ENCODE data around the gene LEPROT.

GRCh38 chr1:65372557-65372956 is 47.9 kb upstream of the LEPROT start:
- TF ChIP-seq EZH2 (IDR thresholded peaks at IDR 0.05; ENCODE audit: low read depth, low read length, severe bottlenecking) (no peak), GTF2F1 (IDR thresholded peaks at IDR 0.05; ENCODE audit: borderline replicate concordance, low read depth, low read length) (no peak), POLR2A (IDR thresholded peaks at IDR 0.05; ENCODE audit: control extremely low read depth in 1 of 2, low read depth in 2 of 2, low read length in 2 of 2) (no peak), ZNF274 (IDR thresholded peaks at IDR 0.05; ENCODE audit: borderline replicate concordance, extremely low read depth, low read length) (no peak), HDAC2 (IDR thresholded peaks at IDR 0.05; ENCODE audit: borderline replicate concordance in 1 of 2, low read depth in 2 of 2, low read length in 2 of 2) (no peak), MAX (IDR thresholded peaks at IDR 0.05) (no peak), POLR2AphosphoS5 (IDR thresholded peaks at IDR 0.05; ENCODE audit: low read depth, low read length) (no peak), CTCF (IDR thresholded peaks at IDR 0.05; ENCODE audit: control extremely low read depth in 1 of 3, insufficient read depth in 1 of 3, low read depth in 1 of 3, low read length in 3 of 3) (no peak), CHD2 (IDR thresholded peaks at IDR 0.05; ENCODE audit: low read length) (no peak), CBX8 (IDR thresholded peaks at IDR 0.05; ENCODE audit: borderline replicate concordance, low read depth, low read length) (no peak), CREB1 (IDR thresholded peaks at IDR 0.05) (no peak)

Measured in H1 (cell line).